ACHN (cell line): ENCODE results near the gene TEX53.
A peak's percentile ranks its signal among the peaks of the same experiment; 100 is the strongest.

Experiments
- DNase-seq: peaks from one replicate; pipeline ENCODE4 v3.0.0-alpha.2; 2015
- in situ Hi-C: cut with HindIII; loops from 2 replicates; pipeline ENCODE4 v1.10.0; 2017; ENCODE audit warnings: low sequenced_read_pairs, low pct_ligation_motif_present, low pct_unique_long_range_greater_than_20kb

The TEX53 gene

GRCh38 chr9:114653556-114654159 lies 3.9 kb downstream of the TEX53 start:
- peak; percentile 72 for DNase-seq
- in situ Hi-C loops: no loop called here

DNA sequence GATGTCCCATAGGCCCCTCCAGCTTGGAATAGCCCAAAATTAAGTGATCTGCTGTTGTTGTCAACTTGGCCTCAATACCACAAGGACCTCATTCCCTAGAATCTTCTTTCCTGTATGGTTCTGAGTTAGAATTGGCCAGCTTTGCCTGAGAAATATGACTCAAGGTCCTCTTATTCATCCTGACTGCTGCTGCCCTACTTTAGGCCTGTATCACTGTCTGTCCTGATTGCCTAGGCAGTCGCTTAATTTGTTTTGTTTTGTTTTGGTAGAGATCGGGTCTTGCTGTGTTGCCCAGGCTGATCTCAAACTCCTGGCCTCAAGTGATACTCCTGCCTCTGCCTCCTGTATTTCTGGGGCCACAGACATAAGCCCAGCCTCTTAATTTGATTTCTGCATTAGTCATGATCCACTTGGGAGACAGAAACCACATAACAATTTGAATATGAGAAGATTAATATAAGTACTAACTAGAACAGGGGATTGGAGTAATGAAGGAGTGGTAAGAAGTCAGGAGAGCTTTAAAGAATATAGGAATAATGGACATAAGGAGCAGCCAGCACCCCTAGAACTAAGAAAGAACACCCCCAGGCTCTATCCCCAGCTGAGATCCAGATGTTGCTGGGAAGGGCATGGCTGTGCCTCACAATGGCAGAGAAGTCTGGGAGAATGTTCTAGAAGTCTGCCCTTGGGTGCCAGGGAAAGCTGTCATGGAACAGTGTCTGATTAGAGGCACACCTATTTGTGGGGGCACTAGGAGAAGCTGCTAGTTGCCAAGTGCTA lies 4.6 kb downstream of the TEX53 start:
- no peak for DNase-seq
- in situ Hi-C loops: no loop called here

DNA sequence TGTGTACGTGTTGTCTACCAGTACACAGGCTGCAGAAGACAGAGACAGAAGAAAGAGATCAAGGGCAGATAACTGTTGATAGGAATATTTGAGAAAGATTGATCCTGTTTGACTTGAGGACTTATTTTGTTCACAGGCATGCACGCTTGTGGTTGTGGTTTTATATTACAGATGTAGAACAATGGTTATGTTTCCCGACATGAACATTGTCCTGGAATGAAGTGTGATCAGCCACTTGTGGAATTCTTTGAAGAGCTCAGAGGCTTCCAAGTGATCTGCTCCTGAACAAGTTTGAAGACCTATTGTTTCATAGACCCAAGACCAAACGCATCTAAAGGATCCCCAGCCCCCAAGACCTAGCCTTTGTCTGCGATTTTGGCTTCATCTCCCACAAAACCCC lies 13.7 kb downstream of the TEX53 start:
- in situ Hi-C loops: no loop called here
- no peak for DNase-seq

GRCh38 chr9:114643001-114643400 lies 14.6 kb downstream of the TEX53 start:
- no peak for DNase-seq
- in situ Hi-C loops: no loop called here

GRCh38 chr9:114641967-114642366 lies 15.6 kb downstream of the TEX53 start:
- in situ Hi-C loops: no loop called here
- no peak for DNase-seq

DNA sequence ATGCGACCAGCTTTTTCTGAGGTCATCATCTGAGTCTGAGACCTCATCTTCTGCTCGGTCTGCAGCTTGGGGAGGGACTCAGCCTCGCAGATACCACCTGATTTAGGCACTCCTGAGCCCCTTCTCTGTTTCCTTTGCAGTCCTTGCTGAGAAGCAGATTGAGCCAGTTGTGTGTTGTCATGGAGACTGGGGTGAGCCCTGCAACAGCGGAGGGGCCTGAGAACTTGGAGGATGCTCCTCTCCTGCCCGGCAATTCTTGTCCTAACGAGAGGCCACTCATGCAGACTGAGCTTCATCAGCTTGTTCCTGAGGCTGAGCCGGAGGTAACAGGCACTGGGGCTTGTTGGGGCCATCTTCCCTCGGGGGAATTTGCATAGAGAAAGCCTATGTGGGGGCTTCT lies 19.2 kb downstream of the TEX53 start:
- DNase-seq: no peak
- in situ Hi-C loops: no loop called here

DNA sequence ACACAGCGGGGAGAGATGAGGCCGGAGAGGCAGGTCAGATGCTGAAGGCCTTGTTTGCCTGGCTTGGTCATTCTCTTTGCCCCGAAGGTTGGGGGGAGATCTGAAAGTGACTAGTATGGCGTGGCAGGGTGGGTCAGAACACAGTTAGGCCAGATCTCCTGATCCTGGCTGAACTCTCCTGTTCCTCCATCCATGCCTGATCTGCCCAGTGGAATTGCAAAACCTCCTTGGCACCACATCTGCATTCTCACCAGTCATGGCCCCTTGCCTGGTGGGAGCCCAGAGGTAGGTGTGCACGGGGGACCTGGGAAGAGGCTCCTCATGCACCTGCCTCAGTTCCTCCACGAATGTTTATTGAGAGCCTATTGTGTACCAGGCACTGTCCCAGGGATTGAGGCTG lies 23.2 kb downstream of the TEX53 start:
- in situ Hi-C loops: no loop called here
- no peak for DNase-seq

GRCh38 chr9:114633438-114634089 lies 24.0 kb downstream of the TEX53 start:
- no peak for DNase-seq
- in situ Hi-C loops: no loop called here

DNA sequence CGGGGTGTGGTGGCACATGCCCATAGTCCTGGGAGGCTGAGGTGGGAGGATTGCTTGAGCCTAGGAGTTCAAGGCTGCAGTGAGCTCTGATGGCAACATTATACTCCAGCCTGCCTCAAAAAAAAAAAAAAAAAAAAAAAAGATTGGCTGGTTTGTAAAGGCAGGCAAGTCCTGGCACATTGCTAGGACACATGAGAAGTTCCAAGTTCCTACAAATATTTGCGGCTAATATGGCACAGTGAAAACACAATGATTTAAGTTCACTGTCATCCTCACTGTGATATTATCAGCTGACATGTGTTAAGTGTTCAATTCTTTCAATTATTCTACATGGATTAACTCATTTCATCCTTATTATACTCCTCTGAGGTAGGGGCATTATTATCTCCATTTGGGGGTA lies 26.4 kb downstream of the TEX53 start:
- in situ Hi-C loops: no loop called here
- no peak for DNase-seq

GRCh38 chr9:114629563-114630090 lies 28.0 kb downstream of the TEX53 start:
- DNase-seq: no peak
- in situ Hi-C loops: no loop called here

DNA sequence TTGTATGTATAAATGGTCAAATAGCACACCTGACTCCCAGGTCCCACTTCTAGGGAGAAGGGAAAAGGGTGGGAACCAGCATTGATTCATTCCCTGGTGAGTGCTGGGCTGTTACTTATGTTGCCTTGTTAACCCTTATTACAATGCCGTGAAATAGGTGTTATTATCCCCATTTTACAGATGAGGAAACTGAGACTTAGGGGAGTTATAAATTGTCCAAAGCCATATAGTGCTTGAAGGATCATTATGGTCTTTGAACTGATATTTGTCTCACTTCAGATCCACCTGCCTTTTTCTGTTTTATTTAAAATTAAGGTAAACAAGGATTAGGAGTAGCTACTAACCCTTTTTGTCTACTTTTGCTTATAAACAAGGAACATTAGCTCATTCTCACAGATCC lies 30.1 kb downstream of the TEX53 start:
- in situ Hi-C loops: no loop called here
- DNase-seq: no peak

DNA sequence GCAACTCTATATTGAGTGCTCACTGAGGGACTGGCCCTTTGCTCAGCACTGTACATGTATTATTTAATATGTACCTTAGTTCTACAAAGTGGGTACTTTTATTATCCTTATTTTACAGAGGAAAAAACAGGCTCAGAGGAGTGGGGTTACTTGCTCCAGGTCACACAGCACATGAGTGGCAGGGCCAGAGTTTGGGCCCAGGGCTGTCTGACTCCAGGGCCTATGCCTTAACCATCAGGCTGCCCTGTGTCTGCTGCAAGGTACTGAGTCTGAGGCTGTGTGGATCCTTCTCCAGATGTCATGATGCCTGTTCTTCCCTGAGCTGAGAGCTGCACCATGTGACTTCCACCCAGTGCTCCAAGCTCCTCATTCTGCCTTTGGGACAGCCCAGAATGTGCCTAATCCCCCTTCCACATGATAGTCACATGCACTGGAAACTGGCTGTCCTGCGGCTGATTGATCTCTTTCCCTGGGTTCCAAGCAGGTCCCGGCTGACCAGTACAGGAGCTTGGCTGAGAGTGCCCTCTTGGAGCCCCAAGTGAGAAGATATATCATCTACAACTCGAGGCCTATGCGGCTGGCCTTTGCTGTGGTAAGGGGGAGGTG lies 31.1 kb downstream of the TEX53 start:
- in situ Hi-C loops: no loop called here
- no peak for DNase-seq

- DNase-seq: no peak
- in situ Hi-C loops: no loop called here
Measured at GRCh38 chr9:114624677-114625076, 32.9 kb downstream of the TEX53 start.

GRCh38 chr9:114621975-114622609 lies 35.5 kb downstream of the TEX53 start:
- in situ Hi-C loops: no loop called here
- peak; percentile 51 for DNase-seq

DNA sequence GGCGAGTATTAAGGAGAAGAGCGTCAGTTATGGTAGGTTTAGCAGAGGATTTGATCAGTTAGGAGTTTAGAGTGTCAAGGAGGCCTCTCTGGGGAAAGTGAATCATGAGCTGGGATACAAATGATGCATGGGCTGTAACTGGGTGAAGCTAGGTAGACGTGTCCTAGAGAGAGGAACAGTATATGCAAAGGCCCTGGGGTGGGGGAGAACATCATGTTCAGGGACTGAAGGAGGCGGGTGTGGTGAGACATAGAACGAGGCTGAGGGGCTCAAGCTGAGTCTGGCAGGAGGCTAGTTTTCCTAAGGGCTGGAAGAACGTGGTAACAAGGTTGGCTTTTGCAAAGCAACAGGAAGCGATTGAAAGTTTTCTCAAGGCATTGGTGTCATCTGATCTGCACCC lies 36.0 kb downstream of the TEX53 start:
- in situ Hi-C loops: no loop called here
- DNase-seq: no peak

- DNase-seq: no peak
- in situ Hi-C loops: no loop called here
Measured at GRCh38 chr9:114619191-114619761, 38.3 kb downstream of the TEX53 start.

GRCh38 chr9:114616684-114617520 lies 40.7 kb downstream of the TEX53 start:
- in situ Hi-C loops: no loop called here
- no peak for DNase-seq

DNA sequence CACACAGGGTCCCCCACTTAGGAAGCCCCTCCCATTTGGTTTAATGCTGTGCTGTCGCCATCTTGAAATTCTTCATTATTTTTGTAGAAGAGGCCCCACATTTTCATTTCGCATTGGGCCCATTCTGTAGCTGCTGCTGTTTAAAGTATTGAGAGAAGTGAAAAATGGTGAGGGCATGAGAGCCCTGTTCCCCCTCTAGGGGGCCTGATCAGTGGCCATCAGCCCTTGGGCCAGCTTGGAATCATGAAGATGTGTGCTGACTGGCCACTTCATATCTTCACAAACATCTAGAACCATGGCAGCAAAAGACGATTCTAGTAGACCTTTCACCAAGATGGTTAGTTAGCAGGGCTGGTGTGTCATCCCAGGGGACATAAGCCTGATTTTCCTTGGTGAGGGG lies 43.2 kb downstream of the TEX53 start:
- in situ Hi-C loops: no loop called here
- DNase-seq: no peak
